ENCODE measurements around the gene CXCL13.

CXCL13 gene

DNA sequence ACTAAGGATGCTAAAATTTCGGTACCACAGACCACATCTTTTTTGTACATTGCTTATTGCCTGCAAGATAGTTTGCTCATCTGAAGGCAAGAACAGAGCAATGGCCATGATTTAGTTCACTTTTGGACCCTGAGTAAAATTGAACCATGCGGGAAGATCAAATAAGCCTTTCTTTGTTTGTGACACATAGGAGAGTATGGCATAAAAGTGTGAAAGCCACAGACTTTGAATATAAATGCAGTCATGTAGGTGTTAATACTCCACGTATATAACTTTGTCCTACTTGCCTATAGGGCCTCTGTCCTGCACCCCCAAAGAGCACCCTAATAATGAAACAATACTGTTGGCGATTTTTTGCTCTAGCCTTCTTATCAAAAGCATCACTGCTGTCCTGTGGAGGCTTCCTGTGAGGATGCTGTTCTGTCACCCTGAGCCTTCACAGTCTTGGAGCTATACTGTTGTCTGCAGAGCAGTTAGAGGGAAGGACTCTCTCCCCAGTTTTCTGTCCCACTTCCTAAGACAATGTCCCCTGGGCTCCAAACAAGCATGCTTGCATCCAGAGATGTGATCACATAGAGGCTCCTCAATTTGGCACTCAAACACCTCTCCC, 10.2 kb upstream of the CXCL13 start:
- H3K4me3 ChIP-seq (ENCODE audit: low read depth in 1 of 2, low read length in 1 of 2), result no peak overlapping the region
- no peak overlapping the region for H3K27ac ChIP-seq
- no peak for TF ChIP-seq CTCF (IDR thresholded peaks at IDR 0.05)
- no peaks in the 10 kb centered on the region for H3K4me1 ChIP-seq (ENCODE audit: control insufficient read depth in 1 of 2, insufficient read depth in 1 of 2, low read depth in 1 of 2, low read length in 1 of 2)
- H3K36me3 ChIP-seq, result no peaks in the 10 kb centered on the region
- H3K27me3 ChIP-seq, result no peaks in the 10 kb centered on the region
- H3K9me3 ChIP-seq, result no peaks in the 10 kb centered on the region

GRCh38 chr4:77599378-77599777, 6.2 kb upstream of the CXCL13 start:
- no peak overlapping the region for H3K27ac ChIP-seq
- no peaks in the 10 kb centered on the region for H3K9me3 ChIP-seq
- H3K4me1 ChIP-seq (ENCODE audit: control insufficient read depth in 1 of 2, insufficient read depth in 1 of 2, low read depth in 1 of 2, low read length in 1 of 2), result no peaks in the 10 kb centered on the region
- no peak for TF ChIP-seq CTCF (IDR thresholded peaks at IDR 0.05)
- no peak overlapping the region for H3K4me3 ChIP-seq (ENCODE audit: low read depth in 1 of 2, low read length in 1 of 2)
- H3K36me3 ChIP-seq, result no peaks in the 10 kb centered on the region
- no peaks in the 10 kb centered on the region for H3K27me3 ChIP-seq

DNA sequence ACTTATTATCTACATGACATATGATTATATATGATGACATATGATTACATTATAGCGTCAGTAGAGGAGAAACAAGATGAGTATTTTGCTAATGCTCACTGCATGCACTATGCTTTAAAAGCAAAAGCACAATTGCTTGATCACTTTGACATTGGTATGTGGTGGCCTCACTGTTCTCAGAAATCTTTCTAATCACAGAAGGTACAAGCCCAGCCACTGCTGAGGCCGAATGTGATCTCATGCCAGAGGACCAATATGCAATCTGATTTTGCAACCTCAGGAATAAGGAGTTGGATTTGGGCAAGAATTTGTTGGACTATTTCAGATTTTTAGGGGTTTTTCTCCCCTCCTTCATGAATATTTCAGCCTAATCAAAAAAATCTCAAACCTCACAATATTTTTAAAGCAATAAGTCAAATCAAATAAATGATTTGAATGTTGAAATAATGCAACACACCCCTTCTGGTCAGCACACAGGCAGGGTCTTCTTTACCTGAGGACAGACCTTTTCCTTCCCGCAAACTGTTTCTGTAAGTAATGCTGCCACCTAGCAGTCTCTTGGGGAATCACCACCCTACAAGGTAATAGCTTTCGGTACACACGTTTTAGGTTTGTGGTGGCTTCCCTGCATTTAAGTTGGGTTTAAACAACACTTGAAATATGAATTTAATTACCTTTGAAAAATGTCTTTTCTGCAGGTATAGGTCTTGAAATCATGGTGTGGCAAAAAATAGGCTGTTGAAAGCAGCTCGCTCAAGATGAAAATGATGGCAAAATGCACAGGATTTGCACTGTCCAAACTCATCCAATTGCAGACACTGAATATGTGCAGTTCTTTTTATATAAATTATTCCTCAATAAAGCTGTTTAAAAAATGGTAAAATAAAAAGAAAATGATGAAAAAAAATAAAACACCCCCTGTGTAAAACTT, 4.8 kb upstream of the CXCL13 start:
- TF ChIP-seq CTCF (IDR thresholded peaks at IDR 0.05), result no peak
- Histone ChIP-seq H3K4me1 (ENCODE audit: control insufficient read depth in 1 of 2, insufficient read depth in 1 of 2, low read depth in 1 of 2, low read length in 1 of 2) (no peaks in the 10 kb centered on the region), H3K9me3 (no peaks in the 10 kb centered on the region), H3K36me3 (no peaks in the 10 kb centered on the region), H3K27me3 (no peaks in the 10 kb centered on the region), H3K27ac (no peak overlapping the region), H3K4me3 (ENCODE audit: low read depth in 1 of 2, low read length in 1 of 2) (no peak overlapping the region)

DNA sequence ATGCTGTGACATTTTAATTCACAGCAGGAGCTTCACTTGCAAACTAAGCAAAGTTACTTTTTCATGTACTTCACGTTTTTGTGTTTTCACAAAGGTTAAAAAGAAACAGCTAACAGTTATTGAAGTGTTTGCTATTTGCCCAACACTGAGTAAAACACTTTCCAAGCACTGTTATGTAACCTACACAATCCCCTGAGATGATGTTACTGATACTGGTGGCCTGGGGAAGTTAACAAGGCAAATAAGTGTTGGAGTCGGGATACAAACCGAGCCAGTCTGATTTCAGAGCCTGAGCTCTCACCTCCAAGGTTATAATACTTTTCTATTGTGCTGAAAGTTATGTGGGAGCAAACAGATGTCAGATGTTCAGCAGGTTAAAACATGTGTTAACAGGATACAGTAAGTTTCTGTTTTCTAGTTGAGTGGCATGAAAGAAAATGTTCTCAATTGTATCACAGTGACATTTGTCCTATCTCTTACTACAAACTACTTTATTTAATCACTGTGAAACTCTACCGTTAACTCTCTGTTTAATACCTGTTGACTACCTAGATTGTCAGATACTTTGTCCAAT, 3.9 kb upstream of the CXCL13 start:
- Histone ChIP-seq H3K9me3 (no peaks in the 10 kb centered on the region), H3K27me3 (no peaks in the 10 kb centered on the region), H3K36me3 (no peaks in the 10 kb centered on the region), H3K4me3 (ENCODE audit: low read depth in 1 of 2, low read length in 1 of 2) (no peak overlapping the region), H3K4me1 (ENCODE audit: control insufficient read depth in 1 of 2, insufficient read depth in 1 of 2, low read depth in 1 of 2, low read length in 1 of 2) (no peaks in the 10 kb centered on the region), H3K27ac (no peak overlapping the region)
- TF ChIP-seq CTCF (IDR thresholded peaks at IDR 0.05), result no peak

GRCh38 chr4:77613267-77613666, 7.6 kb downstream of the CXCL13 start:
- TF ChIP-seq CTCF (IDR thresholded peaks at IDR 0.05), result no peak
- Histone ChIP-seq H3K9me3 (no peaks in the 10 kb centered on the region), H3K4me3 (ENCODE audit: low read depth in 1 of 2, low read length in 1 of 2) (no peak overlapping the region), H3K27ac (no peak overlapping the region), H3K36me3 (no peaks in the 10 kb centered on the region), H3K4me1 (ENCODE audit: control insufficient read depth in 1 of 2, insufficient read depth in 1 of 2, low read depth in 1 of 2, low read length in 1 of 2) (no peaks in the 10 kb centered on the region), H3K27me3 (no peaks in the 10 kb centered on the region)
